HG03442 (cell line): Measurements from ENCODE around the gene NSUN6.
"Not testable (repeated sequence)": the region's sequence is repeated elsewhere in the genome, so short reads cannot be mapped to it uniquely, and the experiment has no call there.

Experiments used
- ATAC-seq: cut with Tn5 transposase; IDR thresholded peaks from one replicate; pipeline ENCODE4 v1.9.1; 2021; ENCODE audit warnings: mild to moderate bottlenecking, moderate library complexity; ENCODE audit not compliant: unreplicated experiment

The NSUN6 gene

DNA sequence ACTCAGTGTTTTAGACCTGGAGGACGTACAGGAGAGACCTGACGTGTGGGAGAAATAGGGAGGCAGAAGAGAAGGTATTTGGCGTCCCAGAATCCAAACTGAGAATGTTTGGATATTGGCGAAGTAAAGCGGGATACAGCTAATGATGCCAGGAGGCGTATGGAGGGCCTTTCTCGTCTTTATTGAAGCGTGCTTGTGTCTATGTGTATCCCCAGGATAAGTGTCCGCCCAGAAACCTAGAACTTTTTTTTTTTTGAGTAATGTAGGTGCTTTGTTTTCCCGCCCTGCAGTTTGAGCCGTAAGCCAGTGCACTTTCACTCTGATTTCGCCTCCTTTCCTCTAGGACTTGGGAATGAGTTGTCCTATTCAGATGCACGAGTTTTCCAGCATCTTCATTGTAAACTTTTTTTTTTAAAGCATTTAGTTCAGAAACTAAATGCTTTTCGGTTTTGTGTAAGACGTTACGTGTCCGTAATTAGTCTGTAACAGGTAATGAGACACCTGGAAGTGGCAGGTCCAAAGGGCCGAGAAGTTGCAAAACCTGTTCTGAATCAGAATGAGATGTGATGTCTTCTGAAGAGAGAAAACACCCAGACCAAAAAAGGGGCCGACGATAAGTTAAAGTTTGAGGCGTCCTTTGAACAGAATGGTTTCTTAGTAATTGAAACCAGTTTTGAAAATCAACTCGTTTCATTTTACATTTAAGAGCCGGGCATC, 8.6 kb upstream of the NSUN6 start:
- ATAC-seq, result peak; percentile 18

DNA sequence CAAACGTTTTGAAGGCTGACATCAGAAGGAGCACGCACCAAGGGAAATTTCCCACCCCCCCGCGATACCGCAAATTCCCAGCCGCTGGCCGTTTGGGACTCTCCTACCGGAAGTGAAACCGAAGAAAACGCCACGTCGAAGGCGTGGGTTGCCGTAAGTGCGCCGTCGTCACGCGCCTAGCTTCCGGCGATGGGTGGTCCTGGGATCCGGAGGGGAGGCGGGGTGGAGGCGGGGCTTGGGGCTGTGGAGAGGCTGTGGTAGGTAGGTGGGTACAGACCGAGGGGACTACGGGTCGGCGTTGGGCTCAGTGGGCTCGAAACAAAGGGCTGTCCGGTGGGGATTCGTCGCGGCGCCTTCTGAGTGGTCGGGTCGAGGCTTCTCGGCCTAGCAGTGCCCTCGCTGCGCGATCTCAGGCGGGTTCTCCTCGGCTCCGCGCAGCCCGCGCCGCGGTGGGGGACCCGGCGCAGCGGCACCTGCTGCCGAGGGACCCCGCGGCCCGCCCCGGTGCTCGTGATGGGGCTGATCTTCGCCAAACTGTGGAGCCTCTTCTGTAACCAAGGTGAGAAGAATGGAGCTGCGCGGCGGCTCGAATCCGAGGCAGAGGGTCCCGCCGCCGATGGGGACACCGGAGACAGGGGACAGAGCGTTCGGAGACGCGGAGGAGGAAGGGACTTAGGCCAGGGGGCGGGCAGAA, 7.9 kb upstream of the NSUN6 start, which contains the start of gene ARL5B:
ARL5B (plus strand) TSS at position 307 of the 694 bp plus-strand sequence; CDS start at position 514, 207 bp downstream.
- peak; percentile 84 for ATAC-seq

DNA sequence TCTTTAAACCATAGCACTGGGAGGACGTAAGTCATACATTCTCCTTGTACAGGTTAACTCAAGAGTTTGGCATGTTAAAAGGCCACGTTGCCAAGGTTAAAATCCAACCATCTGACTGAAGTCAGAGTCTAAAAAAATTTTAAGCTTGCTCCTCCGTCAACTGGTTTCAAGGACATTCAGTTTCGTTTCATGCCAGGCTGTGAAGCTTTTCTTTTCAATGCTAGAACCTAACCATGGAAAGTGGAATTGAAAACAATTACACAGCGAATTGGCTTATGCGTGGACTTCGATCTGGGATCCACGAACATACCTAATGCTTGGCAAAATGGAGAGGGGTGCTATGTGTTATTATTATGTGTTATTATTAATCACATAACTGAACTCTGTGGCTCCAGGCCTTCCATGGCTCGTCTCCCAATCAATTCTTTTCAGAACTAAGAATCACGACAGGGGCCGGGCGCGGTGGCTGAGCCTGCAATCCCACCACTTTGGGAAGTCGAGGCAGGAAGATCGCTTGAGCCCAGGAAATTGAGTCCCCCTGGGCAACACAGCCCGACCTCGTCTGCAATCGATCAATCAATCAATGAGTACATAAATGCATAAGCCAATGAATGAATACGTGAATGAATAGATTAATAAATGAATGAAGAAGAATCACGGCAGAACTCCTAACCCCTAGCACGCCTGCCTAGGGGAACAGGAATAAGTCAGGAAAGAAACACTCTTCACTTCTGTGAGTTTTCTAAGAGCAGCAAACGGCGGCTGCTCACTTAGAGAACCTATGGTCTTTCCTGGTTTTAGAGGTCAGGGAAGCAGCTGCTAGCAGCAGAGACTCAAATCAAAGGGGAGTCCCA, 7.1 kb upstream of the NSUN6 start:
- peak; percentile 1 for ATAC-seq

- ATAC-seq, result no peak
Measured at GRCh38 chr10:18656724-18657123, 5.3 kb upstream of the NSUN6 start.

DNA sequence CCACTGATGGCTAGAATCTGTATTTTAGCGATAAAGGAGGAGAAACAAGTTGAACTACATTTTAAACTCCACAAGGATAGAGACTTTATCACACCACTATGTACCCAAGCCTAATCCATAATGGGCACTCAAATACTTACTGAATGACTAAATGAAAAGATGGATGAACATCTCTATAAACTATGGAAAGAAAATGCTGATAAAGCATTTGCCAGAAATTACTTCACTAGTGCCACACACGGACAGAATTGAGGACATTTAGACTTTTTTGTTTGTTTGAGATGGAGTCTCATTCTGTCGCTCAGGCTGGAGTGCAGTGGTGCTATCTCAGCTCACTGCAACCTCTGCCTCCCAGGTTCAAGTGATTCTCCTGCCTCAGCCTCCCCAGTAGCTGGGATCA, 1.7 kb upstream of the NSUN6 start:
- ATAC-seq, result no peak

DNA sequence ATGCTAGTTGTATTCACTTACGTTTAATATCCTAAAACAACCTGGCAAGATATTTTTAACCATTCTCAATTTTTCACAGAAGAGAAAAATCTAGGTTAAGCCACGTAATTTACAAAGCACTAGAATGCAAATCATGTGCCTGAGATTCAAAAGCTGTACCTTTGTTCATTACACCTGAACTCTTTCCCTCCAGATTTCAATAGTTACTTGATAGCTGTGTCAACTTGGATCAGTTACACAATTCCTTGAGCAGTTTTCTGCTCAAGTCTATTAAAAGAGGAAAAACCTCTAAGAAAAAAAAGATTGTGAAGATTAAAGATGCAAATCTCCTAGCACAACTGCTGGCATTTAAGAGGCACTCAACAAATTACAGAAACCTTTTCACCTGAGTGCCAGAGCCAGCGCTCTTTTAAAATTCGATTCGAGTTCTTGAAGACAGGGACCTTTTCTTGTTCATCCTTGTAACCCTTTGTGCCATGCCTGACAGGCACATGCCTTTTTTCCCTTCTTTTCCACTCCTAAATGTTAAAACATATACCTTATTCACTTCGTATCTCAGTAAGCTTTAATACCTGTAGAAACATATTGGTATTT, 886 bp downstream of the NSUN6 start:
- no peak for ATAC-seq

GRCh38 chr10:18649364-18649959, 1.9 kb downstream of the NSUN6 start:
- ATAC-seq, result no peak

- no peak for ATAC-seq
Measured at GRCh38 chr10:18647945-18648344, 3.4 kb downstream of the NSUN6 start.

DNA sequence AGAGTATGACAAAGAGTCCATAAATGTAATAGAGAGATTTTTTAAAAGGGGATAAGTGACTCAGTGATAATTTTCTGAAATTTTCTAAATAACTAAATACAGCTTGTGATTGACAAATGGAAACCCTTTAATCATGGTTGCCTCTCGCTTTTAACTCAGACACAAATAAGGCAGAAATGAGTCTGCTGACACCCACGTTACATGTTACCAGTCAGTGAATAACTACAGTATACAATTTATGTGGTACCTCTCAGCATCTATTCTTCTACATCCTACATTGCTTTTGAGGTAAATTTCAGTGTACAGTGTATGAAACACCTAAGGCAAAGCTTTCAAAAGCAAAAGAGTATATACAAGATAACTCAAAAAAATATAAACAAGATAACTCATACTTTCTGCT, 4.2 kb downstream of the NSUN6 start:
- no peak for ATAC-seq

- not testable (repeated sequence) for ATAC-seq
Measured at GRCh38 chr10:18639719-18640118, 11.7 kb downstream of the NSUN6 start.

DNA sequence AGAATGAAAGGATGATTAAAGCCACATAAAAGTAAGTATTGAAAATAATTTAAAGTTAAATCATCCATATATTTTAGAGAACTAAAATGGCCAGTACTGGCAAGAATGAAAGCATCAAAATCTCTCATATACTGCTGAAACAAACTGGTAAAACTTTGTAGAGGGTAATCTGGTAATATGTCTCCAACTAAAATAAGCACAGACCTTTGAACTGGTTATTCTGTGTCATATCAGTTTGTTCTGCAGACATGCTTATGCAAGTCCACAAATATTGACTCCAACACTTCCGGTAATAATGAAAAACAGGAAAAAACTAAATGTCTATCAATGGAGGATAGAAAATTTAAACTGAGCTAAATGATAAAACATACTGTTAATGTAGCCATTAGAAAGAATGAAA, 14.0 kb downstream of the NSUN6 start:
- not testable (repeated sequence) for ATAC-seq

DNA sequence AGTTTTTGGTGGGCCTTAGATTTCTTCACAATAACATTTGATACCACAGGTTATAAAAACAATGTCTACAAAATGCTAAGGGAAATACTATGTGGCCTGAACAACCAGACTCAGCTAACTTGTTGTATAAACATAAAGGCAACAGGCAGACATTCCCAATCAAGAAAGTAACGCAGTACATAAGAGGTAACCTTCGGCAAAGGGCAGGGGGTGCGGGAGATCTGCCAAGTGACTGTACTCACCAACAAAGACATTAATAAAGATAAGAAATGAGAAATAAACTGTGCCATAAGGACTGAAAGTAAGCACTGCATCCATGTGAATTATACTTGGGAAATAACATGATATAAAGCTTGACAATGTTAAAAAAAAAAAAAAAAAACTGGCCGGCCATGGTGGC, 15.4 kb downstream of the NSUN6 start:
- no peak for ATAC-seq

- not testable (repeated sequence) for ATAC-seq
Measured at GRCh38 chr10:18632500-18632899, 18.9 kb downstream of the NSUN6 start.

GRCh38 chr10:18627452-18628018, 23.9 kb downstream of the NSUN6 start:
- ATAC-seq, result not testable (repeated sequence)

GRCh38 chr10:18625886-18626285, 25.5 kb downstream of the NSUN6 start:
- ATAC-seq, result no peak

DNA sequence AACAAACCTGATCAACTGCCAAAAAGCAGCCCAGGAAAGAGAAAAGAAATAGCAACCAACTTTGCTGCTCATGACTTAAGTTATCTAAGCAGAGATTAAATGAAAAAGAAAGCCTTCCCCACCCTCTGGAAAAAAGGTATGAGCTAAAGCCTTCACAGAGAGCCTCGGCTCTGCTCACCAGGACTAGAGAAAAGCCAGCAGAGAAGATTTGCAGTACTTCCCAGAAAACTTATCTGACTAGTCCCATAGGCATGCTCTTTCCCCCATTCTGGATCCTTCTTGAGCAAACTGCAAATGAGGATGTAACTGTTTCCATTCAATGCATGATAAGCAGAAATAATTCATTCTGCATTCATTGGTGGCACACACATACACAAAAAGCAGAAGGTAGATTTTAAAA, 27.7 kb downstream of the NSUN6 start:
- ATAC-seq, result not testable (repeated sequence)

DNA sequence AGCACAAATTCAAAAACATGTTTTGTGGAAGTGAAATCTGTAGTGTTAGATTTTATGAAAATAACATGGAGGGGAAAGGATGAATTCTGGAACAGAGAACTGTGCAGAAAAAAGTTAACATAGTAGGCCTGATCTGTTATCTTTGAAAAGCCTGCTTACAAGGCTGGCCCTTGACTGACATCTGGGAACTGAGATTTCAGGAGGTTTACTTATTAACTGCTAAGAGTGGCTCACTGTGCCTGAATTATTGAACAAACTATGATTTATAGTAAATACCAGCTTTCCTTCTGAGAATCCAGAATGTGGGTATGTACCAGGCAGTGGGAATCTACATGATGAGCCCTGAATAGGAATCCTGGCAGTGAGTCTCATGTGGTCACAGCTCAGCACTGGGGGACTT, 30.5 kb downstream of the NSUN6 start:
- no peak for ATAC-seq

GRCh38 chr10:18619016-18619415, 32.4 kb downstream of the NSUN6 start:
- ATAC-seq, result no peak

DNA sequence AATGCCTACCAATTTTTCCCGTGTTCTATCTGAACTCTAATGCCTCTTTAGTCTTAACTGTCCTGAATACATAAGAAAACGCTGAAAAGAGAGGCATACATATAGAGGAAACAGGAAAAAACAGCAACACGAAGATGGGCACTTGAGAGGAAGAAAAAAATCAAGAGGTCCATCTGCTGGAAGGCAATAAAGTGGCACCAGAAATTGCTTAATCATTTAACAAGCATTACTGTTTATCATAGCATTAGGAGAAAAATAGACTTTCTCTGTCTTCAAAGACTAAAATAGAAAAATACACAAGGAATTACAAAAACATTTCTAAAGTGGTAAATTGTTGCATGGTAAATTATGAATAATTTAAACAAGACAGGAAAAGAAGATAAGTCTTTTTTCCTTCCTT, 35.0 kb downstream of the NSUN6 start:
- no peak for ATAC-seq

DNA sequence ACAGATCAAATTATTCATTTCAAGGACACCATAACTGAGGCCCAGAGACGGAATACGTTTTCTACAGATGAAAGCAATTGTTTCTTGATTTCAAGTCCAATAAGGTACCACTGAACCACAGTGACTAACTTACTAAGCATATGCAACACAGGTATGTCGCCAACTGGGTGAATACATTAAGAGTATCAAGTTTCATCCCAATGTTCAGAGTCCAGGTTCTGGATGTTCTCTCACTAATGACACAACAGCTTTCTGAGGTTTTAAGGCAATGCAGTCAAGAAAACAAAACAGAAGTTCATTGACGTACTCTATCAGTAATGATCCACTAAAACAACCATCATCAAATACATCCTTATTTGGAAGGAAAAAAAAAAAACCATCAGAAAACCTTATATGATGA, 35.8 kb downstream of the NSUN6 start:
- ATAC-seq, result no peak
